ENCODE data around the gene PARVA. TPM values are rescaled to one million over a fixed set of nuclear protein-coding genes. Genes with fewer than 3 reads are reported as not detected.

Gene PARVA
- total RNA-seq, 4 donors from 2014 or later: 181 to 228 (median 210) TPM

- peak; percentile 92 for DNase-seq (ENCODE audit: extremely low spot score)
- intact Hi-C loops (cut with DNase I): loop anchor here (2.0 to 5.0 kb wide), 2 partner anchors 47 to 294 kb away; partner anchors contain the start of gene TEAD1
- Histone ChIP-seq H3K9me3 (no peaks in the 10 kb centered on the region), H3K27ac (replicated peaks in 1 of 4) (peak overlapping the region; percentile 96 to 100 (median 98)), H3K36me3 (peaks cover 0 to 5% (median 0%) of the 10 kb centered on the region in 4 donors), H3K4me1 (peaks cover 36 to 71% (median 67%) of the 10 kb centered on the region in 4 donors), H3K4me3 (peak overlapping the region; percentile 73 to 82 (median 78)), H3K27me3 (no peaks in the 10 kb centered on the region)
- 18% methylated on average over 11 of the region's 76 CpGs for WGBS
- no peak for TF ChIP-seq POLR2A (IDR thresholded peaks at IDR 0.05; ENCODE audit: low read depth)
- TF ChIP-seq EP300 (IDR thresholded peaks at IDR 0.05): peak; percentile 50
- peak in 2 of 3 experiments; percentile 43 to 53 for TF ChIP-seq CTCF (IDR thresholded peaks at IDR 0.05)
- TF ChIP-seq POLR2AphosphoS5 (IDR thresholded peaks at IDR 0.05): peak; percentile 85 to 87
These were observed 638 bp downstream of the PARVA start for GRCh38 chr11:12377824-12378593.

DNA sequence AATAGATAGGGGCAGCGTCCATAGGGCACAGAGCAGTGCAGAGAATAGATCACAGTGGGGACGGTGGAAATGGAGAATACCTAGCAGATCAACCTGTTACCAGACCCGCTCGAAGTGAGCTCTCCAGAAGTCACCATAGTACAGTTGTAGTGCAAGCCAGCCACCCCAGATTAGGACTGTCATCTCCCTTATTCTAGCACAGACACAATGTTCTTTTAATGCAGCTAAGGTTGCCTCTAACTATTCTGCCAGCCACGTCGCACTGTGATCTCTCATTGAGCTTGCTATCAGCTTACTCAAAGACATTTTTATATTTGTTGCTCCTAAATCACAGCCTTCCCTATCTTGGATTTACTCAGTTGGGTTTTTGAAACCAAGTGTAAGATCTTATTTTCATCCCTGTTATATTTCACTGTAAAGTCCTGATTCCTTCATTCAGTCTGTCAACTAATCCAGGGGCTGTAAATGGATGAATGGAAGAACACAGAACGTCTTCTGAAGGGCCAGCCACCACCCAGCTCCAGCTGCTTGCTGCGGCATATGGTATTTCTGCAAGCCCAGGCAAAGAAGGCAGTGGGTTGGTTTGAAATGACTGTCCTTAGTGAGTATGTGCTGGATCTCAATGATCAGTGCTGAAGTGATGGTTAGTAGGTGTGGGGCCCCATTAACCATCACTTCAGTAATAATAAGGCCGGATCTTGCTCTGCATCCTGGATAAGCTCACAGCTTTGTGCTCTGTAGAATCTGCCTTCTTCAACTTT lies 3.4 kb downstream of the PARVA start:
- TF ChIP-seq CTCF (IDR thresholded peaks at IDR 0.05): no peak
- TF ChIP-seq POLR2AphosphoS5 (IDR thresholded peaks at IDR 0.05): no peak
- no peak for TF ChIP-seq EP300 (IDR thresholded peaks at IDR 0.05)
- TF ChIP-seq POLR2A (IDR thresholded peaks at IDR 0.05; ENCODE audit: low read depth): no peak
- Histone ChIP-seq H3K27ac (replicated peaks in 1 of 4) (peak overlapping the region; percentile 96 to 100 (median 98)), H3K27me3 (no peaks in the 10 kb centered on the region), H3K36me3 (peaks cover 0 to 5% (median 0%) of the 10 kb centered on the region in 4 donors), H3K4me3 (peak overlapping the region; percentile 0 to 82 (median 46)), H3K4me1 (peaks cover 46 to 91% (median 85%) of the 10 kb centered on the region in 4 donors), H3K9me3 (no peaks in the 10 kb centered on the region)
- DNase-seq (ENCODE audit: extremely low spot score): peak; percentile 64
- 68% methylated on average over 9 of the region's 9 CpGs for WGBS
- intact Hi-C loops (cut with DNase I): no loop called here

DNA sequence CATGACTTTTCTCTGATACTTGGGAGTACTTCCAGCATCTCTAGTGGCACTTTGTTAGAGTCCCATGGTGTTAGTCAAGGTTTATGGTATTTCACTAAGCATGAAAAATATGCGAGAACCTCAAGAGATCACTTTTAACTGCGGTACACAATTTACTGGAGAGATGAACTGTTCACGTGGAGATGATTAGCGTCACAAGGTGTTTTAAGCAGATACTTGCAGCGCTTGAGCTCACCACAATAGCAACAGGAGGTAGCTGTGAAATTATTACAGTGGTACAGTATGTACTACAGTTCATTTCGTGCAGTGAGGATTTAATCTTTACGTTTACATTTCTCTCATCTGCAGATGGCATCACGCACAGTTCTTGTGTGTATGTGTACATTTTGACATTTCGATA lies 4.5 kb downstream of the PARVA start:
- TF ChIP-seq CTCF (IDR thresholded peaks at IDR 0.05) (no peak), POLR2AphosphoS5 (IDR thresholded peaks at IDR 0.05) (peak; percentile 73 to 76), POLR2A (IDR thresholded peaks at IDR 0.05; ENCODE audit: low read depth) (no peak), EP300 (IDR thresholded peaks at IDR 0.05) (peak; percentile 91)
- H3K27ac ChIP-seq (replicated peaks in 1 of 4): peak overlapping the region; percentile 96 to 100 (median 98)

GRCh38 chr11:12382451-12382850 lies 5.1 kb downstream of the PARVA start:
- H3K27ac ChIP-seq (replicated peaks in 1 of 4): peak overlapping the region; percentile 96 to 100 (median 98)
- H3K27me3 ChIP-seq: no peaks in the 10 kb centered on the region
- peaks cover 0 to 5% (median 0%) of the 10 kb centered on the region in 4 donors for H3K36me3 ChIP-seq
- H3K4me3 ChIP-seq: no peak overlapping the region
- DNase-seq (ENCODE audit: extremely low spot score): no peak
- 85% methylated on average over 1 of the region's 1 CpG for WGBS
- H3K4me1 ChIP-seq: peaks cover 48 to 91% (median 87%) of the 10 kb centered on the region in 4 donors
- no peaks in the 10 kb centered on the region for H3K9me3 ChIP-seq
- intact Hi-C loops (cut with DNase I): no loop called here
- TF ChIP-seq CTCF (IDR thresholded peaks at IDR 0.05) (no peak), EP300 (IDR thresholded peaks at IDR 0.05) (no peak), POLR2AphosphoS5 (IDR thresholded peaks at IDR 0.05) (no peak), POLR2A (IDR thresholded peaks at IDR 0.05; ENCODE audit: low read depth) (no peak)

More for the DNA sequence above, 4.5 kb downstream of the PARVA start:
- Histone ChIP-seq H3K9me3 (no peaks in the 10 kb centered on the region), H3K27me3 (no peaks in the 10 kb centered on the region), H3K36me3 (peaks cover 0 to 5% (median 0%) of the 10 kb centered on the region in 4 donors), H3K4me3 (no peak overlapping the region), H3K4me1 (peaks cover 47 to 91% (median 85%) of the 10 kb centered on the region in 4 donors)
- intact Hi-C loops (cut with DNase I): no loop called here
- WGBS: 60% methylated on average over 9 of the region's 9 CpGs
- peak; percentile 53 for DNase-seq (ENCODE audit: extremely low spot score)

Data from esophagus muscularis mucosa (tissue), 4 donors.